GM10266 (cell line): ENCODE results near the gene ING5.

Experiments
- DNase-seq: peaks from one replicate; pipeline ENCODE4 v3.0.0; 2012; ENCODE audit errors: extremely low spot score
- CTCF ChIP-seq: IDR thresholded peaks from 2 replicates; pipeline ENCODE4 v1.5.1; 2012; ENCODE audit warnings: mild to moderate bottlenecking, low read depth; ENCODE audit not compliant: control insufficient read depth, insufficient read depth; ENCODE audit errors: missing control alignments

ING5 gene

GRCh38 chr2:241724975-241725870 is 23.4 kb downstream of the ING5 start:
- no peak for DNase-seq
- no peak for TF ChIP-seq CTCF

DNA sequence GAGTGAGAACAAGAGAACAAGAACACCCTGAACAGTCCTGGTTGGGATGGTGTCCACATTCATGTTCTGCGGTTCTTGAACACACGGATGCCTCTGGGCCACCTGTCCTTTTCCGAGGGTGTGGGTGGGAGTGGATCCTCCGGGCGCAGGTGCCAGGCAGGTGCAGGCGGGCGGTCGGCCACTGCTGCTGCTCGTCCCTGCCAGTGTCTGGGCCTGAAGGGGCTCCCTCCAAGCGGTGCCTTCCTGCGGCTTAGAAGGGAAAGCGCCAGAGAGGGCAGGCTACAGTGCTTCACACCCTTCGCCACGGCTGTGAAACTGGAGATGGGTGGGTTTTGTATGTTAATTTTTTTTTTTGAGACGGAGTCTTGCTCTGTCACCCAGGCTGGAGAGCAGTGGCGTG is 24.6 kb downstream of the ING5 start:
- DNase-seq: no peak
- no peak for TF ChIP-seq CTCF

- TF ChIP-seq CTCF: no peak
These were observed 26.2 kb downstream of the ING5 start for GRCh38 chr2:241728000-241728399.

DNA sequence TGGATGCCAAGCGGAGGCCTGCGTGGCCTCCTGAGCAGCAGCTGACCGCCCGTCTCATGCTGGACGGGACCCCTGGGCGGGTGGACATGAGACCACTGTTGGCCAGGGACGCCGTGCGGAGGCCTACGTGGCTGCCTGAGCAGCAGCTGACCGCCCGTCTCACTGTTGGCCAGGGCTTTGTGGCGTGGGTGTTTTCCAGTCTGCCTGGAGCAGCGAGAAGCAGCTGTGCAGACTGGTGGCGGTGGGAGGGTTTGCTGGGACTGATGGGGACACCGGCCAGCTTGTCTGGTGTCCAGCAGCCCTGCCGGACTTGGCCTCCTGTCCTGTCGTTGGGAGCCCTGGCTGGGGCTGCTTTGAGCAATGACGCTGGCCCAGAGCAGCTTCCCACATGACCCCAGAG is 26.8 kb downstream of the ING5 start:
- no peak for TF ChIP-seq CTCF

More at GRCh38 chr2:241728000-241728399, 26.2 kb downstream of the ING5 start:
- DNase-seq: no peak

DNA sequence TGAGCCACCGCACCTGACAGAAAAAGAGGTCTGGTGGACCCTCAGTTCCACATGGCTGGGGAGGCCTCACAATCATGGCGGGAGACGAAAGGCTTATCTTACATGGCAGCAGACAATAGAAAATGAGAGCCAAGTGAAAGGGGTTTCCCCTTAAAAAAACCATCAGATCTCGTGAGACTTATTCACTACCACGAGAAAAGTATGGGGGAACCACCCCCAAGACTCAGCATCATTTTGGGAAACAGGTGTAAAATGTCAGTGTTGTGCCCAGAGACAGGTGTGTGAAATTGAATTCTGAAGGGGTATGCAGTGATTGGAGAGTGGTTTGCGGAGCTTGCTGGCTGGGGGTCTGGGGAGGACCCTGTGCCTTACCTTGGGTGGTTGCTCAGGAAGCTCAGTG is 28.0 kb downstream of the ING5 start:
- DNase-seq: no peak
- TF ChIP-seq CTCF: no peak

More for the DNA sequence above, 26.8 kb downstream of the ING5 start:
- no peak for DNase-seq

- TF ChIP-seq CTCF: no peak
- DNase-seq: no peak
These were observed 28.9 kb downstream of the ING5 start for GRCh38 chr2:241730671-241731293.
